PC-3 (cell line): ENCODE measurements around the gene SEMA5A. TPM values are rescaled to one million over a fixed set of nuclear protein-coding genes. Genes with fewer than 3 reads are reported as not detected.

ENCODE experiments used
- ATAC-seq: fragments of 200-7000 bp; cut with Tn5 transposase; 2 replicates; pipeline ENCODE4 v1.9.1; 2020; ENCODE audit warnings: mild to moderate bottlenecking, moderate library complexity
- BruUV-seq: library from RNA; stranded (reverse); fragments of 400-500 nt; replicated peaks from 2 replicates; lab custom pipeline; 2021; lab: Mats Ljungman, UMichigan
- CTCF ChIA-PET: fragments of 300-600 bp; sonication (Branson Sonifier 250); formaldehyde crosslinking; loops from one replicate; lab custom pipeline; 2022; ENCODE audit warnings: antibody characterized with exemption; lab: Charles Lee
- POLR2A ChIA-PET: fragments of 300-600 bp; sonication (Branson Sonifier 250); formaldehyde crosslinking; loops from one replicate; lab custom pipeline; 2022; ENCODE audit warnings: antibody characterized with exemption; ENCODE audit not compliant: unreplicated experiment; lab: Charles Lee
- DNase-seq: peaks from one replicate; pipeline ENCODE4 v3.0.0-alpha.2; 2015
- H2AFZ ChIP-seq: fragments of 300-600 bp; sonication (generic); 2 replicates; pipeline ENCODE4 v1.6.0; 2016; ENCODE audit warnings: antibody characterized with exemption, low read length
- H3F3A ChIP-seq: fragments of 300-600 bp; sonication (generic); one replicate; pipeline ENCODE4 v1.6.0; 2017; ENCODE audit warnings: antibody characterized with exemption, low read length, control low read depth, mild to moderate bottlenecking; ENCODE audit not compliant: unreplicated experiment
- H3K27ac ChIP-seq: fragments of 300-600 bp; sonication (generic); 2 replicates; pipeline ENCODE4 v1.5.1; 2016; ENCODE audit warnings: mild to moderate bottlenecking, low read length
- H3K27me3 ChIP-seq: fragments of 300-600 bp; sonication (generic); 2 replicates; pipeline ENCODE4 v1.6.1; 2016; ENCODE audit warnings: low read length, mixed read lengths
- H3K36me3 ChIP-seq: fragments of 300-600 bp; sonication (generic); 2 replicates; pipeline ENCODE4 v1.6.1; 2016; ENCODE audit warnings: low read depth, mixed run types, low read length, mixed read lengths
- H3K4me1 ChIP-seq: fragments of 300-600 bp; sonication (generic); 2 replicates; pipeline ENCODE4 v1.5.1; 2016; ENCODE audit warnings: low read length; ENCODE audit not compliant: insufficient read depth
- H3K4me2 ChIP-seq: fragments of 300-600 bp; sonication (generic); 2 replicates; pipeline ENCODE4 v1.6.0; 2016; ENCODE audit warnings: low read length
- H3K4me3 ChIP-seq: fragments of 300-600 bp; sonication (generic); 2 replicates; pipeline ENCODE4 v1.5.1; 2016; ENCODE audit warnings: mild to moderate bottlenecking, low read length, mixed read lengths
- H3K79me2 ChIP-seq: fragments of 300-600 bp; sonication (generic); 2 replicates; pipeline ENCODE4 v1.6.1; 2017; ENCODE audit warnings: low read length, mixed read lengths
- H3K9ac ChIP-seq: fragments of 300-600 bp; sonication (generic); 2 replicates; pipeline ENCODE4 v1.6.0; 2016; ENCODE audit warnings: mild to moderate bottlenecking, low read length
- H3K9me2 ChIP-seq: fragments of 300-600 bp; sonication (generic); replicated peaks from 2 replicates; pipeline ENCODE4 v1.6.1; 2016; ENCODE audit warnings: mixed run types, low read length, mixed read lengths
- H3K9me3 ChIP-seq: fragments of 300-600 bp; sonication (generic); 2 replicates; pipeline ENCODE4 v1.6.1; 2016; ENCODE audit warnings: low read length, mixed read lengths
- H4K20me1 ChIP-seq: fragments of 300-600 bp; sonication (generic); 2 replicates; pipeline ENCODE4 v1.6.1; 2016; ENCODE audit warnings: low read length, mixed read lengths
- CTCF ChIP-seq: fragments of 300-600 bp; sonication (generic); conservative IDR thresholded peaks from 2 replicates; pipeline ENCODE4 v1.5.1; 2017; ENCODE audit warnings: antibody characterized with exemption, low read depth, mild to moderate bottlenecking, low read length
- EZH2 ChIP-seq: fragments of 300-600 bp; sonication (generic); IDR thresholded peaks from one replicate; pipeline ENCODE4 v1.6.1; 2017; ENCODE audit warnings: antibody characterized with exemption, mild to moderate bottlenecking, low read length; ENCODE audit not compliant: unreplicated experiment
- EZH2phosphoT487 ChIP-seq: fragments of 300-600 bp; sonication (generic); IDR thresholded peaks from 2 replicates; pipeline ENCODE4 v1.6.1; 2018; ENCODE audit warnings: mild to moderate bottlenecking, antibody characterized with exemption, low read length, borderline replicate concordance
- intact Hi-C: fragments of 100-400 bp; cut with micrococcal nuclease; formaldehyde crosslinking; loops from 2 replicates; pipeline ENCODE4 v1.9.0; 2023
- total RNA-seq: library from RNA; depleted of rRNA; stranded (reverse); fragments of >200 nt; gene quantifications from 2 replicates; pipeline ENCODE4 v1.2.3, GENCODE V29; 2014

SEMA5A gene
- total RNA-seq, 1 experiment from 2014 or later: 4.4 TPM

- ChIA-PET CTCF (no interaction called here), POLR2A (no interaction called here)
- peak overlapping the region; percentile 37 for H3K9ac ChIP-seq
- no peaks in the 10 kb centered on the region for H4K20me1 ChIP-seq
- H3K27ac ChIP-seq: no peak overlapping the region
- H3K4me3 ChIP-seq: peak overlapping the region; percentile 76
- H3K27me3 ChIP-seq: no peaks in the 10 kb centered on the region
- H3K9me2 ChIP-seq: no peaks in the 10 kb centered on the region
- H3K79me2 ChIP-seq: no peaks in the 10 kb centered on the region
- no peaks in the 10 kb centered on the region for H3F3A ChIP-seq
- no TSS peak for BruUV-seq
- peak overlapping the region; percentile 89 for H2AFZ ChIP-seq
- H3K36me3 ChIP-seq: no peaks in the 10 kb centered on the region
- intact Hi-C loops: loop anchor here (10.0 kb wide), 3 partner anchors 331 to 689 kb away; no protein-coding TSS in a partner anchor
- no peak for TF ChIP-seq EZH2
- no peak for TF ChIP-seq CTCF
- TF ChIP-seq EZH2phosphoT487: no peak
- H3K4me2 ChIP-seq: peak overlapping the region; percentile 94
- no peaks in the 10 kb centered on the region for H3K9me3 ChIP-seq
- H3K4me1 ChIP-seq: peaks cover 9% of the 10 kb centered on the region; the same call in 1 of the 2 replicates
- DNase-seq (no peak), ATAC-seq (peak; percentile 37)
Observed at GRCh38 chr5:9545136-9545991, 511 bp downstream of the SEMA5A start.

- H3K9me3 ChIP-seq: no peaks in the 10 kb centered on the region
- H3K9ac ChIP-seq: peak overlapping the region; percentile 37; the same call in 1 of the 2 replicates
- DNase-seq (peak; percentile 97), ATAC-seq (peak; percentile 65)
- H3F3A ChIP-seq: no peaks in the 10 kb centered on the region
- intact Hi-C loops: loop anchor here (1.0 to 10.0 kb wide), 6 partner anchors 102 to 690 kb away; no protein-coding TSS in a partner anchor
- no peaks in the 10 kb centered on the region for H4K20me1 ChIP-seq
- H2AFZ ChIP-seq: peak overlapping the region; percentile 89
- no peaks in the 10 kb centered on the region for H3K9me2 ChIP-seq
- peak overlapping the region; percentile 76 for H3K4me3 ChIP-seq
- ChIA-PET POLR2A (interaction anchor here (1.0 kb wide), 1 partner anchor 89 kb away, joined by 14 read pairs; no protein-coding TSS in a partner anchor), CTCF (interaction anchor here (0.7 kb wide), 1 partner anchor 107 kb away, joined by 3 read pairs; no protein-coding TSS in a partner anchor)
- peak overlapping the region; percentile 94 for H3K4me2 ChIP-seq
- H3K79me2 ChIP-seq: no peaks in the 10 kb centered on the region
- no peaks in the 10 kb centered on the region for H3K27me3 ChIP-seq
- TF ChIP-seq EZH2phosphoT487 (no peak), CTCF (peak; percentile 99), EZH2 (no peak)
- H3K27ac ChIP-seq: no peak overlapping the region
- H3K36me3 ChIP-seq: no peaks in the 10 kb centered on the region
- H3K4me1 ChIP-seq: peaks cover 9% of the 10 kb centered on the region; the same call in 1 of the 2 replicates
- BruUV-seq: no TSS peak
Observed at GRCh38 chr5:9544502-9545135, 1.3 kb downstream of the SEMA5A start.
